ENCODE results near the gene EVI2B.

- TF ChIP-seq CTCF (IDR thresholded peaks at IDR 0.05) (no peak), ZFX (IDR thresholded peaks at IDR 0.05; ENCODE audit: borderline replicate concordance) (no peak)
Measured at GRCh38 chr17:31294231-31294630, 19.6 kb downstream of the EVI2B start.

Data from 22Rv1 (cell line).